Occipital lobe (tissue), 2 donors: Measurements from ENCODE around the gene CACNA2D2. TPM values are rescaled to one million over a fixed set of nuclear protein-coding genes. Genes with fewer than 3 reads are reported as not detected.
A peak's percentile ranks its signal among the peaks of the same experiment; 100 is the strongest.
"Not testable (repeated sequence)": the region's sequence is repeated elsewhere in the genome, so short reads cannot be mapped to it uniquely, and the experiment has no call there.

ENCODE experiments used
- DNase-seq: peaks from one replicate; lab custom pipeline; 2025; lab: John Stamatoyannopoulos, UW
- total RNA-seq: library from RNA; depleted of rRNA; stranded (reverse); fragments of >200 nt; gene quantifications from one replicate; pipeline ENCODE4 v1.2.3, GENCODE V29; 2014

The CACNA2D2 gene
- total RNA-seq, 1 donor from 2014 or later = 2.2 TPM

DNA sequence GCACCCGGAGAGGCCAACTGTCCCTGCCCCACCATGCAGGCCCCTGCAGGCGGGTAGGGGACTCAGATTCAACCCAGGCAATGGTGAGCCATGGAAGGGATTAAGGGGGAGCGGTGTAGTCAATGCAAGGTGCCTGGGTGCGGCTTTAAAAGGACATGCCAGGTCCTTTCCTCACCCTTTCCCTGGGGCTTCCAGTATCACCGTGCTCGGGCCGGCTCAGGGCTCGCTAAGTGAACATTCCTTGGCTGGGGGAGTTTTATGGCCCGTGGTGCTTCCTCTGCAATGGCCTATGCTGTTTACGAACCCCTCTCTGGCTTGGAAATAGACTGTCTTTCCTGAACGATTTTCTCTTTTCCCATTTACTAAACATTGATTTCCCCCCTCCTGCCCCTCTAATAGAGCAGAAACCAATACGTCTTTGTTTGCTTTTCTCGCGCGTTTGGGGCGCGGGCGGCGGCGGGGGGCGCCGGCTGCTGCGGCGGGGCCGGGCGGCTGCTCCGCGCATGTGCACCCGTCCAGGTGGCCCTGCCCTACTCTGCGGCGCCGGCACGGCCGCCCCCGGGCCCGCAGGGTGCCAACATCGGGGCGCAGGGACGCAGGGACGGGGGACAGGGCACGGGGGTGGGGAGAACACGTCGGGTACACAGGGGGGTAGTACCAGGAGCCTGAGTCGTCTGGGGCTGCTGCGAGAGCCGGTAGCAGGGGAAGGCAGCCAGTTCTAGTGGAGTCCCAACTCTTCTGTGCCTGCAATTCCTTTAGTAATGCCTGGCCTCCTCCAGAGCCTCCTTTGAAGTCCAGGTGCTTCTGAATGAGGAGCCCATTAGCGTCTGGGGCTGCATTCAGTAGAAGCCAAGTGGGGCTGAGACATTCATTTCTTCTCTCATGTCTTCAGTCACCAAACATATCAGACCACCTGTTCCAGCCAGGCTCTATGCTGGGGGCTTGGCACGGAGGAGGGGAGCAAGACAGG is 26.9 kb upstream of the CACNA2D2 start:
- no peak for DNase-seq

DNA sequence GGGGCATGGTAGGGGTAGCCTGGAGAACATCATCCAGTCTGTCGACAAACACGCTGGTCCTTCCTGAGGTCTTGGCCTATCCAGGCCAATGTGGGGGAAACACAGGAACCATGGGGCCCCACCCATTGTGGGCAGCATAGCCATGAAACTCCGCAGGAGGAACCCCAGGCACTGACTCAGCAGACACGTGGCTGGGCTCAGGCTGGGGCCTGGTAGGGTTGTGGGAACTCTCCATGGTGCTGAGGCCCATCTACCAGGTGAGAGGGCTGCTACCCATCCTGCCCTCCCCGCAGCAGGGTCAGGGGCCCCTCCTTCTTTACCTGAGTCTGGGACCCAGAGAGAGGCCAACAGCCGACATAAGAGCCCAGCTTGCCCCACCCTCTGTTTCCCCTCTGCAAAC is 22.6 kb upstream of the CACNA2D2 start:
- DNase-seq = no peak

DNA sequence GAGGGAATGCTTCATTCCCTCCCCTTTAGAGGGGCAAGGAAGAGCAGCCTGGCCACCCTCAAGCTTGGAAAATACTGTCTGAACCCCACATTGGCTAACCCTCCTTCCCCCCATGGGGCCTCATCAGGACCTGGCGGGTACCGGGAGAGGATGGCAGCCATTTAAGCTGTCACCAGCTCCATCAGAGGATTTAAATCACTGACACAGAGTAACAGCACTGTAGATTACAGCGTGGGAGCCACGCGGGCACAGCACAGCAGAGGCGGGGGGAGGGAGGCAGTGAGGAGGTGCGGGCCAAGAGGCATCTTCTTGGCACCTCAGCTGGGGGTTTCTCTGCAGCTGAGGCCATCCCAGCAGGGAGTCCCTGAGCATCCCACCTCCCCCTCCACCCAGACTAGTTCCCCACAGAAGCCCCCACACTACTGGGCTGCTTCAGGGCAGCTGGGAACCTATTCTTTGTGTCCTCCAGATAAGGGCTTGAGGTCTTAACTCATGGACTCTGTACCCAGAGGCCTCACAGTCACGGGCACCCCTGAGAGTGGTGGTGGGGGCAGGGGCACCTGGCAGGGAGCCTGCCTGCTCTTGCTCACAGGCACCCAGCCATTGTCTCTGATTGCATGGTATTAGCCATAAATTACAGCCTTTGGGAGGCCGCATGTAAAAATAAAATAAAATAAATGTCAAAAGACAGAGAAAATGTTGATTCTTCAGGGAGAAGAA is 21.9 kb upstream of the CACNA2D2 start:
- no peak for DNase-seq

DNA sequence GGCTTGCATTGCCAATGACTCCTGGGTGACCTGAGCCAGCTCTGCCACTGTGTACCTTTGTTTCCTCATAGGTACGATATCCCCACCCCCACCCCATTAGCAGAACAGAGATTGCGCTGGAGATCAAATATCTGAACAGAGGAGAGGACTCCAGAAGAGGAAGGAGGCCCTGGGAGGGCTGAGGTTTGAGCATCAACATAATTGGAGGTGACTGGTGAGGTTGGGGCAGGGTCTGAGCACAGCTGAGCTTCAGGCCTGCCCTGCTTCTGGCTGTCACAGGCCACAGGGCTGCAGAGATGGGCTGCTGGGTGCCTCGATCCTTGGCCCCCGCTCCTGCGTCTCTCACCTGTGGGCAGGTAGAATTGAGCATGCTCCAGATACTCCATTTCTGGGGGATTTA is 21.3 kb upstream of the CACNA2D2 start:
- DNase-seq = no peak

DNA sequence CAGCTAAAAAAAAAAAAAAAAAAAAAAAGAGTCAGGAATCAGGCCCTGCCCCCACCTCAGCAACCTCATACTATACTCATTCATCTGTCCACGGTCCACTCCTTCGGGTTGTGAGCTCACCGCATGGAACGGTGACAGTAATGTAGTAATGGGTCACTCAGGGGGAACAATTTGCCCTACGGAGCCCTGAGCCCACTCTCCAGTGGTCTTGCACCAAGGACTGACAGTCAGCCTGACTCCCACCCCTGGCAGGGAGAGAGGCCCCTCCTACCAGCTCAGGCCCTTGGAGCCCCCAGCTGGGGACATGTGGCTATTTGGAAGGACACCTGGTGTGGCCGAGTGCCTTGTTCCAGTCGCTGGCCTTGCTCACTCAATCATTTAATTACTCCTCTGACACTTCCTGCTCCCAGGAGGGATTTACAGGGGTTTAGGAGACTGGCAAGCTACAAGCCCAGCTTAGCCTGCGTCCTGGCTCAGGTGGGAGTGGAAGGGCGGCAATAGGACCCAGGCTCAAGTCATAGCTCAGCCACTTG is 19.9 kb upstream of the CACNA2D2 start:
- no peak for DNase-seq

DNA sequence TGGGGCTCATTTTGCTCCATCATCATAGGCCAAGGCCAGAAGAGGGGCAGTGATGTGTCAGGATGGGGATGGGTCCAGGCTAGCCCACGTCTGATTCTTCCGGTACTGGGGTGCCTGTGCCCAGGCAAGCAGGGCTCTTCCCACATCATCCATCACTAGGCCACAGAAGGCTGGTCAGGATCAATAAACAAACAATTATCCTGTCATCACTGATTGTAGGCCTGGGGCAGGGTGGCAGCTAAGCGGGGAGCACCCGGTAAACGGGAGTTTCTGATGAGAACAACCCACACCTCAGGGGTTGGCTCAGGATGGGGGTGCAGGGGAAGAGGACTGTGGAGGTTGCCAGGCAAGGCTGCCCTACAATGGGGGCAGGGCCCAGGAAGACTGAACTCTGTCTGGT is 18.1 kb upstream of the CACNA2D2 start:
- no peak for DNase-seq

DNA sequence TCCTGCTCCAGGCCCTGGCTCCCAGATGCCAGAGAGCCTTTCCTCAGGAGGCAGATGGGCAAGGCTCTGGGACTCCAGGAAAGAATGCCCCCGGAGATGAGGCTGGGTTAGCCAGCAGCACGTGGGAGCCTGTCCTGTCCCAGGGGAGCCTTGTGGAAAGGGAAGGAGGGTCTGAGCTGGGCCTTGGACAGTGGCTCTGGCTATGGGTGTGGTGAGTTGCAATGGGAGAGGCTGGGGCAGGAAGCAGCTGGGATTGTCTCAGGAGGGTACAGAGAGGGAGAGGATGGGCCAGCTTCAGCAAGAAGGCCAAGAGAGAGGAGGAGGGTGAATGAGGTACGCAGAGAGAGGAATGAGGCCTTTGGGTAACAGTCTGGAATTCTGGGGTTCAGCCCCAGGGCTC is 17.4 kb upstream of the CACNA2D2 start:
- no peak for DNase-seq

DNA sequence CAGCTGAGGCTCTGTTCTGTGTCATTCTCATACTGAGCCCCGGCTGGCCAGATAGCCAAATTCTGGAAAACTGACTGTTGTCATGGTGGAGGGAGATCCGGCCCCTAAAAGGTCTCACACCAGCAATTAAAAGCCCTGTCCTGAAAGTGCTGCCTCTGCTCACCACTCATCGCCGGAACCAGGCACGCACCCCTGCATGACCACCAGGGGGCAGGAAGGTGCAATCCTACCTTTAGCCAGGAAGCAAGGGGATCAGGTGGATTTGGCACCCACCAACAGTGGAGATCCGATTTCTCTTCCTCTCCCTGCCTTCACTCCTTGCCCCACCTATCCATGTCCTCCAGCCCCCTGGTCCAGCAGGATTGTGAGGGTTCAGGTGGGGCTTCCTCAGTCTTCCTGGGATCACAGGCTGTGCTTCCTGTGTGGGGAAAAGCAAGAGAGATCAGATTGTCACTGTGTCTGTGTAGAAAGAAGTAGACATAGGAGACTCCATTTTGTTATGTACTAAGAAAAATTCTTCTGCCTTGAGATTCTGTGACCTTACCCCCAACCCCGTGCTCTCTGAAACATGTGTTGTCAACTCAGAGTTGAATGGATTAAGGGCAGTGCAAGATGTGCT is 16.1 kb upstream of the CACNA2D2 start:
- DNase-seq = peak; percentile 33

DNA sequence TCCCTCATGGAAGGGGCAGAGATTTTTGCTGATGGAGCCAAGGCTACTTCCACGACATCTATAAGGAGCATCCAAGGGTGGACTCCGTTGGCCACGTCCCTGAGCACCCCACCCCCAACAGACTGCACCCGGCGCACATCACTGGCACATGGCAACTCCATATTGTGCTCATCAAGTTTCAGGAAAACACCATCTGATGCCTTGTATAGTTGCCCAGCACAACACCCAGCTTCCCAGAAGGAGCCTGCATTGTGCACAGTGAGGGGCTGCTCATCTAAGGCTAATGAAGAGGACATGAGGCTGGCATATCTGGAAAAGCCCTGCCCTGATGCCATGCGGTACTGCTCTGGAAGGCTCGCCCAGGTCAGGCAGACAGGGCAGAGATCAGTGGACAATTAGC is 15.0 kb upstream of the CACNA2D2 start:
- no peak for DNase-seq

DNA sequence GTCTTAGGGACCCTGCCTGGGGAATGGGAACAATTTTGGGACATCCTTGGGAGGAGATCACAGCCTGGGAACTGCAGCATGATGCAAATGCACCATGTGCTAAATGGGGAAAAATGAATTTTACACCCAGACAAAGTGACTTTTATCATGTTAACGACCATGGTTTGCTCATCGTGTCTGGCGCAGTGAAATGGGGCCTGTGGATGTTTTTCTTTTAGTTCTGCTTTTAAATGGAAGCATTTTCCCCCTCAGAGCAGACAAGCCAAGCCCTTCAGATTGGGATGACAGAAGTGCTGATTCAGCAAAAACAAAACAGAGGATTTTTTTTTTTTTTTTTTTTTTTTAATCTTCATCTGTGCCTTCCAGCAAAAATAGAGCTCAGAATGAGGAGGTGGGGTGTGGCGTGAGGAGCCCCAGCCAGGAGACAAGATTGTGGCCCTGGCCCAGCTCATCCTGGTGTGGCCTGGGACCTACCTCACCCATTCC is 14.3 kb upstream of the CACNA2D2 start:
- DNase-seq = no peak

DNA sequence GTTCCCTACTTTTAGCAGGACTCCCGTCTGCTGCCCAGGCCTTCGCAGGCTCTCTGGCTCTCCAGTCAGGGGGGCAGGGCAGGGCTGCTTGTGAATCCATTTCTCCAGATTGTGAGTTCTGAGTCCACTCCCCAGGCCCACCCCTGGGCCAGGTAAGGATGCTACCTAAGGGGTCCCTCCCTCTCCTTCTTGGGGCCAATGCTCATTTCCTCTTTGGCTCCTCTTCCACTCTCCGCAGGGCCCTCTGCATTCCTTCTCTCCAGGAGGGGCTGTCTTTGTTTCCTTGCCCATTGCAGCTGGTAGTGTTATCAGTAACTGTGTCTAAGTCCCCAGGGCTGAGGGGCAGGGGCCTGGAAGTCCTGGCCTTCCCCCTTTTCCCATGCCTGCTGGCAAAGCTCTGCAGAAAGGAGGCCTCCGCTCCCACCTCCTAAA is 13.0 kb upstream of the CACNA2D2 start:
- no peak for DNase-seq

DNA sequence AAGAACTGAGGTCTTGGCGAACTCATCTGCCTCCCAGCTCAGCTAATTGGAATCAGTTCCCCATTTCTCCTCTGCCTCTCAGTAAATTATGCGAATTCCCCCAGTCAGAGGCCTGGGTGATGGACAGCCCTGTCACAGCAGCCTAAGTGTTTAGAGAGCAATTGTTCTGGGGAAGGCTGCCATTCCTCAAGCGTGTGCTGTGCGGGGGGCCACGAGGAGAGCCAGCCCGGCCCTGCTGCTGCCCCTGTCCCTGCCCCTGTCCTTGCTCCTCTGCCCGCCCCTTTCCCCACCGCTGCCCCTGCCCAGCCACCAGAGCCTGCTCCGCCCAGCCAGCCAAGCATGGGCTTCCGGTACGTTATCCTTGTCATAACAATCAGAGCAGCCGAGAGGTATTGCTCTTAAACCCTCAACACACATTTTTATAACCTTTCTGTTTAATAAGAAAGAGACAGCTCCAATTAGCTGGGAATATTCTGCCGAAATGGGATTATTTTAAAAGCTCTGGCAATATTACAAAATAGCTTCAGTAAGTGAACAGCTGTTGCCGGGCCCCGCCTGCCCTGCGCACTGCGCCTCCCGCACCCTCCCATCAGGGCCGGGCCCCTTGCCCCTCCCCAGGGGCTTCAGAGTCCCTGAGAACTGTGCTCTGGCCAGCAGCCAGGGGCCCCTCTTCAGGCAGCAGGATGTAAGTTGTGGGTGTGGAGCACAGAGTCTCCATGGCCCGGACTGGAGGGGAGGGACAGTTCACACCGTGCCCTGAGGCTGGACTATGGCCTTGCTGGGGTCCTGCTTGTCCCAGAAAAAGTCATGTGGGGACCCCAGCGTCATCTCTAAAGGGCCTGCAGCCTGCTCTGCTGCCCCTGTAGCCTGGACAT is 12.4 kb upstream of the CACNA2D2 start:
- no peak for DNase-seq

DNA sequence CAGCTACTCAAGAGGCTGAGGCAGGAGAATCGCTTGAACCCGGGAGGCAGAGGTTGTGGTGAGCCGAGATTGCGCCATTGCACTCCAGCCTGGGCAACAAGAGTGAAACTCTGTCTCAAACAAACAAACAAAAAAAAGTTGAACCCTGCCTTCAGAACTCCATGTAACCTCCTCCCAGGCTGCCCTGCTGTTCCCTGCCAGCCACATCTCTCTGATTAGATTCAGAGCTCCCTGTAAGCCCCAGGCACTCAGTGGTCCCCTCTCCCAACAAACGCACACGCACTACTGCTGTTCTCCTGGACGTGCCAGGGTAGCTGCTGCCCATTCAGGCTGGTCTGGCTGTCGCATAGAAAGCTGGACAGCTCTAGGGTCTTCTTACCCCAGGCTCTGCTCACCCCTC is 9.5 kb upstream of the CACNA2D2 start:
- DNase-seq = not testable (repeated sequence)

DNA sequence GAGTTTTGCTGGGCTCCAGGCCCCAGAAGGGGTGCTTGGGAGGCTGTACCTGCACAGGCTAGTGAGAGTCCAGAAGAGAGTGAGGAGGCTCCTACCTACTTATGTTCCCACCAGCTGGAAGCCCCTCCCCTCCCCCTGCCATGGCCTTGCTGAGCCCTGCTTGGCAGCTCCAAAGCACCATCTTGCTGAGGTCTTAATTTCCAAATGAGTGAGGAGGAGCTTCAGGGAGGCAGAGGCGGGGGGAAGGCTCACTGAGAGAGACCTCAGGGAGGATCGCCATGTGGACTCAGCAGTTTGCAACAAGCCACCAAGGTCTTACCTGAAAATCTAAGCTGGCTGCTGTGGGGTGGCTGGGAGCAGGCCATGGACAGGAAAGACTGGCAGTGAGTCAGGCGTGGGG is 8.7 kb upstream of the CACNA2D2 start:
- no peak for DNase-seq

DNA sequence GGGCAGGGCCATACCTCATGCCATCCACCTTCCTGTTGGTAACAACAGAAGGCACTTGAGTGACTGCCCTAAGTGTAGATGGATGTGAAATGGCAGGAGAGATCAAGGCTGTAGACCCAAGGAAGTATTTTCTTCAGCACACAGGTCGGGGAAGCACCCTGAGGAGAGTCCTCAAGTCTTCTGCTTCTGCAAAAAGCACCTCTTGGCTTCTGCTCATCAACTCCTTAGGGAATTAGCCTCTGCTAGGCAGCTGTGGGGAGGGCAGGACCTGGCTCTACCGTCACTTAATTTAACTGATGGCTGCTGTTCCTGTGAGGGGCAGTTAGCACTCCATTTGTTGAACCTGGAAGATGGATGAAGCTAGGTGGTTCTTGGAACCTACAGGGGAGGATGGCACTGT is 6.9 kb upstream of the CACNA2D2 start:
- no peak for DNase-seq

DNA sequence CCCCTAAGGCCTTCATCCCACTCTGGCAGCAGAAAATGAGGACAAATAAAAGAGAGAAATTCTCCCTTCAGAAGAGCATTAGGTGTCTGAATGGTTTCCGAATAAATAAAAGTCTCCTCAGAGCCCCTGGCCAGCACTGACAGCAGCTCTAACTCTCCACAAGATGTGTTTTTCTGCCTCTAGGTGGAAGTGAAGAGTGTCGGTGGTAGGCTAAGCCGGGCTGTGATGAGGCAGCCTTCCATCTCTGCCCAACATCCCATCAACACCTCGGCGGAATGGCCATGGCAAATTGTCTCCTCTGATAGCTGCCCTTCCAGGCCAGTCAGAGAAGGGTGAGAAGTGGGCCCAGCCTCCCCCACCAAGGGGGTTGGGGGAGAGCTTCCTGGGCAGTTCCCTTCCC is 6.3 kb upstream of the CACNA2D2 start:
- no peak for DNase-seq

DNA sequence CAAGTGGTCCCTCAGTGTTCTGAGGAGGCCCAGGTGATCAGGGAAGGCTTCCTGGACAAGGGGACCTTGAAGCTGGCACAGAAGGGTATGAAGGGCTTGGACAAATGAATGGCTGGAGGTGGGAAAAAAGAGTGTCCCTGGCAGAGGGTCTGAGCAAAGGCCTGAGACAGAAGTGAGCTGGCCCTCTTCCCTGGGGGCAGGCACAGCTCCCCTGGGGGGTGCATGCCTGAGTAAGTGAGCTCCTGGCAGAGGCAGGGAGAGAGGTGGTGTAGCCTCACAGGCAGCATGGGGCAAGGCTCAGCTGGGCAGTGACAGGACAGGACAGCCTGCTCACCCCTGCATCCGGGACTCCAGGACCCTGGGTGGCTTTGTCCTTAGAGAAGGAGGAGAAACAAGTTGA is 5.4 kb upstream of the CACNA2D2 start:
- DNase-seq = no peak

DNA sequence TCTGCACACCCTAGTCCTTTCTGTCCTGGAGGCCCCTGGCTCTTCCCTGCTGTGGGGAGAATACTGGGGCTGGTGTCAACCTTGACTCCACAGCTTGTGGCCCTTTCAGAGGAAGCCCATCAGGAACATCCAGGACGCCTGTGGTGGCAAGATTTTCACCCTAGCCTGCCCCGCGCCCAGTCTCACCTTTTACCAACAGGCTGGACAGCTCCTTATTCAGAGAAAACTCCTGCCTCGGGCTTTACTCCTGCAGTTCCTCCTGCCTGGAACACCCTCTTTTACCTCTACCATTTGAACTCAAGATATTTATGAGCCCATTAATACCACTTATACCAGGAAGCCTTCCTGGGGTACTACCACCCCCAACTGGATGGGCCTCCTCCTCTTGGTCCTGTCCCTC is 2.7 kb upstream of the CACNA2D2 start:
- DNase-seq = no peak

DNA sequence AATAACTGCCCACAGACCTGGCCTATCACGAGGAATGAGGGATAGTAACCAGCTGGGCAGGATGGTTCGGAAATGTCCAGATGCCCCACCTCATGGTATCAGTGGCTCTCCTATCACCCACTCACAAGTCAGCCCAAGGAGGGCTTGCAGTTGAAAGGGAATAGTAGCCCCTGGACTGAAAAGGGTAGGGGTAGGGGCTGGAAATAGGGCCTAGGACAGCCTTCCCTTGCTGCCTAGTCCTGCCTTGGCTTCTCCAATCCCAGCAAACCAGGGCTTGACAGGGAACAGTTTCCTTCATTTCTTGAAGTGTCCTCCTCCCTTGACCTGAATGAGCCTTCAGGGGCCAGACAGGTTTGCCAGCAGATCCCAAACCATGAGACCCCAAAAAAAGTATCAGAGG is 1.2 kb upstream of the CACNA2D2 start:
- no peak for DNase-seq

DNA sequence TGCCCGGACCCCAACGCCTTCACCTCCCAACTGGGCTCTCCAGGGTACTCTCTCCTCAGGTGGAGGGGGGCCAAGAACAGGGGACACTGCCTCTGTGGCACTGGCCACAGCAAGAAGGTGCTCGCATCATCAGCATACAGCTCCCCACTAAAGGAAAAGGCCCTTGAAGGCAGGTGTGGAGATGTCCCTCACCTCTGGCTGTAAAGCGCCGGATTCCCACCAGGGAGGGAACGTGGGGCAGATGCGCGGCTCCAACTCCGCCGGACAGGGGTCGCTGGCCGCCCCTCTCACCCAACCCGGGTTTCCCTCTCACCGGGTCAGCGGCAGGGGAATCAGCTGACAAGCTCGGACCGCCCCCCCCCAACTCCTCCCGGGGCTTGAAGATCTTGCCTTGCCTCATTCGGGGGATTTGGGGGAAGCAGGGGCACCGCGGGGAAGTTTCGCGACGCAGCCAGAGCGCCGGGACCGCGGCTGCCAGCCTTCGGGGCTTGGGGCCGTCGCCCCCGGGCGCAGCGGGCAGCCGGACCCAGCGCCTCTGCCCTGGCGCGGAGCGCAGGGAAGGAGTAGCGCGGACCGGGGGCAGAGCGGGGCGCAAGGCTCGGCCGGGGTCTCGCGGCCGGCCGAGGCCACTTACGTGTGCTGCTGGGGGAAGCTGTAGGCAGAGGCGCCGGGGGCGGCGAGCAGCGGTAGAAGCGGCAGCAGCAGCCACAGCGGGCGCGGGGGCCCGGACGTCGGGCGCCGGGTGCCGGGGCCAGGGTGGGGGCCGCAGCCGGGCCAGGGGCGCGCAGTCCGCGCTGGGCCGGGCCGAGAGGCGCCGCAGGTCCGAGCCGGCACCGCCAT is 630 bp downstream of the CACNA2D2 start:
- DNase-seq = no peak
